NCI-H2107 treated with DMSO at 0.1 percent for 48 hours (cell line): ENCODE measurements around the gene UNK.

Experiments
- DNase-seq: peaks from one replicate; lab custom pipeline; 2025; ENCODE audit not compliant: unreplicated experiment; lab: John Stamatoyannopoulos, UW

The UNK gene

DNA sequence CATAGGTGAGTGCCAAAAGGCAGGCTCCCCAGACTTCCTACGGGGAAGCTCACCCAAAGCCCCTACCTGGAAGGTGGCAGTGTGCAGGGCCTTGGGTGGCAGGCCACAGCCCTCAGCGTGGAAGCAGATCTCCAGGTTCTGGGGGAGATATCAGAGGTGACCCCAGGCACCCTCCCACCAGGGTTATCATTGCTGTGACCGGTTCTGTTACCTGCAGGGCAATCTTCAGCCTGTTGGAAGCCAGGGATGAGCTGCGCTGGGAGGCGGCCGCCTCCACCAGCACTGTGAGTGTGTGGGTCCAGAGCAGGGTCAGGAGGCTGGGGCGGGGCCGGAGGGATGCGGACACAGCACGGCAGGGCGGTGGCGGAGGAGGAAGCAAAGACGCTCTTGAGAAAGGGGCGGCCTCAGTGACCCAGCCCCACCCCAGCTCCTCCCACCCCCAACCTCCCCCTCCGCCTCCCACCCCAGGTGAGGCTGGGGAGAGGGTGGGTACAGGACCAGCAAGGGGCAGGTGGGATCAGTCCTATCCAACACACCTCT, 46.5 kb downstream of the UNK start:
- no peak for DNase-seq

DNA sequence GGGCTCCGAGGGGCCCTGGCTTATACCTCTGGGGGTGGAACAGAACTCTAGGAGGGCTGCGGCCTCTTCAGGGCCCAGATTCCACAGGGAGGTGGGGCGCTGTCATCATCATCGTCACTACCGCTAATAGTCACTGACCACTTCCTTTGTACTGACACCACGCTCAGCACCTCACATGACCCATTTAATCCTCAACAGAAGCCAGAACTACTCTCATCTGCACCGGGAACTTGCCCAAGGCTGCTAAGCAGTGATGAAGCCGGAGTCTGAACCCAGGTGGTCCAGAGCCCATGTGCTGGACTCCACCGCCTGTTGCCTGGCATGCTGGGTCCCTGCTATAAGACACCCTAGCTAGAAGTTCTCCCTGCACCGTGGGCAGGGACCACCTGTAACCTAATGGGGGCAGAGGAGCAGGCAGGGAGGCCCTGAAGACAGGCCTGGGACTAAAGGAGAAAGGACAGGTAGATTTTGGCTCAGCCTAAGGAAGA, 47.6 kb downstream of the UNK start:
- DNase-seq = no peak

- DNase-seq = no peak
These were observed 48.2 kb downstream of the UNK start for GRCh38 chr17:75832652-75833400.

DNA sequence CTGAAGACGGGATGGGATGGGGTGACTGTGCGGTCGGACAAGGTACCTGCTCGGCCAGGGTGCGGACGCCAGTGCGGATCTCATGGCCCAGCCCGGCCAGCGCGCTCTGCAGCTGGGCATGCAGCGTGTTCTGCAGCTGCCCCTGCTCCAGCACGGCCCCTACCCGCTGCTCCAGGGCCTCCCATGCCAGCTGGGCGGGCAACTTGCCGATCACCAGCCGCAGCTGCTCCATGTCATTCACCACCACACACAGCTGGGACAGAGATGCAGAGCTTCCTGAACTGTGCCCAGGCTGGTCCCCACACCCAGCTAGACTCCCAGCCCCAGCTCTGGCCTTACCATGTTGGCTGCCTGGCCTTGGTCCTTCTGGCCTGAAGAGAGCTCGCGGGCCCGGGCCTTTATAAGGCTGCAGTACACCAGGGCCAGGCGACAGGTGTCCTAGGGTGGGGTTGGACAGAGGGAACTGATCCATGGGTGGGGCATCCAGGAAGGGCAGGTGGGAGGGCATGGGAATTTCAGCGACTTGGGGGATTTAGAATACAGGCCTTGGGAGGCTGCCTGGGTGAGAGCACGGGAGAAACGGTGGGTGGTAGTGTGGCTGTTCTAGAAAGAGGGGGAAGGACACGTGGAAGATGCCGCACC, 49.8 kb downstream of the UNK start:
- no peak for DNase-seq

- DNase-seq = no peak
These were observed 50.5 kb downstream of the UNK start for GRCh38 chr17:75834928-75835653.

DNA sequence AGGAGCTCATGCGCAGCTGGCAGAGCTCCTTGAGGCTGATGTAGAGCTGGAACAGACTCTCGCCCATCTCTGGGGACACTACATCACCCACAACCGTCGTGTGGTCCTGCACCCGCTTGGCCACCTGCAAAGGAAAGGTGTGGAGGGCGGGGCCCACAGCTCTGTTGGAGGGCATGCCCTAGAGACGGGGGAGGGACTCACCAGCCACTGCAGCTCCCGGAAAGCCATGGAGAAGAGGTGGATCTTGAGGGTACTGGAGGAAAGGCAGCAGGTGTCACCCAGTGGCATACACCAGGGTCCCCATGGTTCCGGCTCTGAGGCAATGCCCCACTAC, 51.0 kb downstream of the UNK start:
- no peak for DNase-seq

- no peak for DNase-seq
These were observed 52.0 kb downstream of the UNK start for GRCh38 chr17:75836605-75837004.

DNA sequence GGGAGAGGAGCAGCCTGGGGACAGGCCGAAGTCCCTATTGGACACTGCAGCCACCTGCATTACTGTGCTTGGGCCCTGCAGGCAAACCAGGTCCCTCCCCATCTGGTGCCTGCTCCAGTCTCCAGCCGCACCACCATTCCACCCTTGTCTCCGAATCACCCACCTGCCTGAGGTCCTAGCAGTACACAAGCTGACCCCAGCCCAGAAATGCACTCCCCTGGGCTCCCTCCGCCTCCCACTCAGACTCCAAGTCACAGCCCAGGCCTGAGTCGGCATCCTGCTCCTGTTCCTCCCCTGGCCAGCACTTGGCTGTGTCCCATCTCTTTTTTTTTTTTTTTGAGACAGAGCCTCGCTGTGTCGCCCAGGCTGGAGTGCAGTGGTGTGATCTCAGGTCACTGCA, 53.3 kb downstream of the UNK start:
- DNase-seq = no peak

GRCh38 chr17:75838410-75838809, 53.8 kb downstream of the UNK start:
- no peak for DNase-seq

GRCh38 chr17:75839942-75840798, 55.6 kb downstream of the UNK start:
- DNase-seq = no peak

GRCh38 chr17:75840799-75841164, 56.2 kb downstream of the UNK start:
- DNase-seq = no peak

- DNase-seq = no peak
These were observed 57.8 kb downstream of the UNK start for GRCh38 chr17:75842411-75842810.

DNA sequence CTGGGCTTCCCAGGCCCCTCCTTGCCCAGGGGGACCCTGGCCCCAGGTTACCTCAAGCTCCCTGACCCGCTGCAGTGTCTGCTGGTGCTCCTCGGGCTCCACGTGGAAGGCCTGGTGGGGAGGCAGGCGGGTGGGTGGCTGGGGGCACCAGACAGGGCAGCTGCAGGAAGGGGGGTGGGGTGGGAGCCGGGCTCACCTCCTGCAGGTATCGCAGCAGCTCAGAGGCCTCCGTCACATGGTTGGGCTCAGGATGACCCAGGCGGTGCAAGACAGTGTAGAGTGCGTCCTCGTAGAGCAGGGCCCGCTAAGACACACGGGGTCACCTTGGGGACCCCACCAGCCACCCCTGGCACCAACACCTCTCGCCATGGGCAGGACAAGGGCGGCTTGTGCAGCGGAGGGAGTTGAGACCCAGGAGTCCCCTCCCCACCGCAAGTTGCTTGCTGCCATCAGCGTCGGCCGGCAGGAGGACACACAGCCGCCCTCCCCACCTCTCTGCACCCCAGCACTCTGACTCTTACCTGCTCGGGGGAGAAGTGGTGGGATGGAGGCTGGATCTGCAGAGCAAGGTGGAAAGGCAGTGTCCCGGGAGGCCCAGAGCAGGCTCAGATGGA, 58.5 kb downstream of the UNK start:
- DNase-seq = no peak

DNA sequence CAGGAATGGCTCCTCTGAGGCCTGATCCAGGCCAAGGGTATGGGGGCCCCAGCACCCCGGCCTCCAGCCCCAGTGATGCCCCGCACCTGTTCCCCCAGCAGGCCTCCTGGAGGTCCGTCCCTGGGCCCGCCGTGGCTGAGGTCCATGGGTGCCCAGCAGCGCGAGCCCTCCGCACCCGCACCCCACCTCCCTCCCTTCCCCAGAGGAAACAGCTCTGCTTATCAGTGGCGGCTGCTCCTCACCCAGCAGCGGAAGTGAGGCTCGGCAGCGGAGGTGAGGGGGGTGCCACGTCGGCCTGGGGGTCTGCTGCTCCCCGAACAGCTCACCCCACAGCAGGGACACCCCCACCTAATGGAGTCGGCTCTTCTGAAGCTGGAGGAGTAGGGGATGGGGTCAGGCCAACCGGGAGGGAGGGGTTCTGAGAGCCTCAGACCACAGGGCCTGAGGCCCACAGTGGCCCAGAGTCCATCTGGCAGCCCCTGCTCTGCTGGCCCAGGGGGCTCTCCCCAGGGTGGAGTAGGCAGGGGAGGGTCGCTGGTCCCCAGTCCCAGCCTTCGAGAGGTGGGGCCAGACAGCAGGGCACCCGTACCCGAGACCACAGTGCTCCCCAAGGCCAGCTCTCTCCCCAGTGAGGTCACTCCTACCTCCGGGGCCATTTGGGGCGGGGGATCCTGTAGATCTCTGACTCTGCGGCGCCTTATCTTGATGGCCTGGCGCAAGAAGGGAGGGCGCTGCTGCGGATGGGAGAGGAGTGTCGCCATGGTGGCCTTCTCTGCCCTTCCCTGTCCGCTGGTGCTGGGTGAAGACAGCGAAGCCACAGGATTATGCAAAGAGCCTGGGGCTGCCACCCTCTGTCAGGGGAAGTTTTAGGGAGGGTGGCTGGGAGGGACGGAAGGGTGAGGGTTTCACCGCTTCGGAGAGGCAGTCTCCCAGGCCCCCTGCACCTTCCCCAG, 59.2 kb downstream of the UNK start, which contains the start of gene UNC13D:
UNC13D (minus strand) TSS at position 828 of the 953 bp plus-strand sequence; CDS start at position 761, 67 bp downstream.
- DNase-seq = no peak

- DNase-seq = no peak
These were observed 60.0 kb downstream of the UNK start for GRCh38 chr17:75844530-75845057.

- DNase-seq = no peak
These were observed 60.6 kb downstream of the UNK start for GRCh38 chr17:75845058-75845711.

- DNase-seq = no peak
These were observed 61.5 kb downstream of the UNK start for GRCh38 chr17:75845933-75846691.
